Hepatocyte (in vitro differentiated cells): Measurements from ENCODE around the gene GABBR2.

Experiments
- CTCF ChIP-seq: fragments of 200-600 bp; sonication (generic); IDR thresholded peaks from 2 replicates; pipeline ENCODE4 v1.5.1; 2016; ENCODE audit warnings: antibody characterized with exemption, mild to moderate bottlenecking; ENCODE audit not compliant: poor library complexity
- EZH2 ChIP-seq: fragments of 200-600 bp; sonication (generic); IDR thresholded peaks from 2 replicates; pipeline ENCODE4 v1.6.1; 2016; ENCODE audit warnings: antibody characterized with exemption, mild to moderate bottlenecking, borderline replicate concordance

GRCh38 chr9:98253565-98253964, 455.2 kb downstream of the GABBR2 start:
- TF ChIP-seq CTCF (no peak), EZH2 (no peak)
